ACC112 (cell line): ENCODE measurements around the gene ARRB1.
"Not testable (repeated sequence)": the region's sequence is repeated elsewhere in the genome, so short reads cannot be mapped to it uniquely, and the experiment has no call there.

Experiments
- H2AFZ ChIP-seq: fragments of 200-600 bp; sonication (generic); one replicate; pipeline ENCODE4 v1.6.0; 2017; ENCODE audit warnings: antibody characterized with exemption, low read length; ENCODE audit not compliant: unreplicated experiment
- H3K27ac ChIP-seq: fragments of 200-600 bp; sonication (generic); 2 replicates; pipeline ENCODE4 v1.5.1; 2014; ENCODE audit warnings: low read depth, mild to moderate bottlenecking, antibody characterized with exemption, low read length, moderate library complexity
- H3K27me3 ChIP-seq: fragments of 200-600 bp; sonication (generic); 2 replicates; pipeline ENCODE4 v1.6.1; 2014; ENCODE audit warnings: mild to moderate bottlenecking, antibody characterized with exemption, low read length, moderate library complexity, mixed read lengths; ENCODE audit not compliant: insufficient read depth
- H3K36me3 ChIP-seq: fragments of 200-600 bp; sonication (generic); 2 replicates; pipeline ENCODE4 v1.6.1; 2016; ENCODE audit warnings: mild to moderate bottlenecking, antibody characterized with exemption, low read length, moderate library complexity, mixed read lengths; ENCODE audit not compliant: insufficient read depth
- H3K4me1 ChIP-seq: fragments of 200-600 bp; sonication (generic); one replicate; pipeline ENCODE4 v1.6.1; 2016; ENCODE audit warnings: low read length, mixed read lengths; ENCODE audit not compliant: insufficient read depth, unreplicated experiment, control insufficient read depth
- H3K4me3 ChIP-seq: fragments of 200-600 bp; sonication (generic); 2 replicates; pipeline ENCODE4 v1.5.1; 2014; ENCODE audit warnings: mild to moderate bottlenecking, low read depth, low read length
- H3K79me2 ChIP-seq: fragments of 200-600 bp; sonication (generic); one replicate; pipeline ENCODE4 v1.6.0; 2016; ENCODE audit warnings: low read length; ENCODE audit not compliant: control insufficient read depth, unreplicated experiment, insufficient read depth

ARRB1 gene

DNA sequence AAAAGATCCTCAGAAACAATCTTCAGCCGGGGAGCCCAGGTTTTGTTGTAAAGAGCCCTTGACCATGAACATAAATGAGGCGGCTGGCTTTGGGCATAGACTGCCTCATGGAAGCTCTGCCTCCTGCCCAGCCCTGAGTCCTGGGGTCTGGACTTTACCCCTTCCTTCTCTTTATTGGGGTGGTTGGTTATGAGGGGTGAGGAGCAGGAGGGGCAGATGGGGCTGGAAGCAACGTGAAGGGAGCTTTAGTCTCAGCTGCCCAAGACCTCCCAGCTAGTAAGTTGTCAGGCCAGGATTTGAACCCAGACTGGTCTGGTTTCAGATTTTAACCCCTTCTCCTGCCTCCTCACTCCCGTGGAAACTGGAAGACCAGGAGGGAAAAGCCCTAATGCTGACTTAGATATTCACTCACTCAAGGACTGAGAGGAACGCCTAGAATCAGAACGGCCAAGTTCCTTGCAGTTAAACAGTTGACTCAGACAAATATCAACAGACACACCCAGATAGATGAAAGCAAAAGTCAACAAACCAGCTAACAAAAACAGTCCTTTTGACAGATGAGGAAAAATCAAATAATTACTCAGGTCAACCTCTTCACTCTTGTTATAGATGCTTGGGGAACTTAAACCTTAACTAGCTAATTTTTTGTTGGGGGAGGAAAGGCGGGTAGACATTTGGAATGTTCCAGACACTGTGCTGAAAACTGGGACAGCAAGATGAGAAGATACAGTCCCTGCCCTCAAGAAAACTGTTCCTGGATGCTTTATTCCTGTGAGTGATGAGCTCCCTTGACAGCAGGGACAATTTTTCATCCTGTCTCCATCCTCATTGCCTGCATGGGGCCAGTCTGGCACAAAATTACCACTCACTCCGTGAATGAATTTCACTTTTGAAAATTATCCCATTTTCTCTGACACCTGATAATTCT, 20.8 kb upstream of the ARRB1 start:
- Histone ChIP-seq H3K4me1 (peaks cover 13% of the 10 kb centered on the region), H3K27ac (no peak overlapping the region)

DNA sequence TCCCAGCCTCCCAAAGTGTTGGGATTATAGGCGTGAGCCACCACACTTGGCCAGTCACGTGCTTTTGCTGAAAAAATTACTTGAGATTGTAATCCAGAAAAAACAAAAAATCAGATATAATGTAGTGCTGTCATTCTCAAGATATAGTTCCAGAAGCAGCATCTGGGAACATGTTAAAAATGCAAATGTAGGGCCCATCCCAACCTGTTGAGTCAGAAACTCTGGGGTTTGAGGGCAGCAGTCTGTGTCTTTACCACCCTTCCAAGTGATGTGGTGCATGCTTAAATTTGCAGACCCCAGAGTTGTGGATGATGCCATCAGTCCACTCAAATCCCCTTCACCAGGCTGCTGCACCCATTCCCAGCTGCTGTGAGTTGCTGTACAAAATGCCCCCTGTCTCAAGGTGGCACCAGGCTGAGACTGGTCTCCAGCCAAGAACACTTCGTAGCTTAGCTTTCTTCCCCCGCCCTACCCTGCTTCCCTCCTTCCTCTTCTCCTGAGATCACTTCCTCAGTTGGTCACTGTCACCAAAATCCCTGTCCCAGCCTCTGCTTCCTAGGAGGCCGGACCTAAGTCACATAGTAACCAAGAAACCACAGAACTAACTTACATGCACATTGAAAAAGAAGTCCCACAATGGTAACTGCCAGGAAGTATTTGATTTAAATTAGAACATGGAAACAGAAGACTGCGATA, 18.2 kb upstream of the ARRB1 start:
- no peak overlapping the region for H2AFZ ChIP-seq

More for the DNA sequence above, 20.8 kb upstream of the ARRB1 start:
- H3K36me3 ChIP-seq, result no peaks in the 10 kb centered on the region
- no peaks in the 10 kb centered on the region for H3K79me2 ChIP-seq
- peak overlapping the region; percentile 81 for H2AFZ ChIP-seq
- 0 out of 2 replicates have a peak overlapping the region, but pooled peaks have one; percentile 2 for H3K4me3 ChIP-seq
- no peaks in the 10 kb centered on the region for H3K27me3 ChIP-seq

DNA sequence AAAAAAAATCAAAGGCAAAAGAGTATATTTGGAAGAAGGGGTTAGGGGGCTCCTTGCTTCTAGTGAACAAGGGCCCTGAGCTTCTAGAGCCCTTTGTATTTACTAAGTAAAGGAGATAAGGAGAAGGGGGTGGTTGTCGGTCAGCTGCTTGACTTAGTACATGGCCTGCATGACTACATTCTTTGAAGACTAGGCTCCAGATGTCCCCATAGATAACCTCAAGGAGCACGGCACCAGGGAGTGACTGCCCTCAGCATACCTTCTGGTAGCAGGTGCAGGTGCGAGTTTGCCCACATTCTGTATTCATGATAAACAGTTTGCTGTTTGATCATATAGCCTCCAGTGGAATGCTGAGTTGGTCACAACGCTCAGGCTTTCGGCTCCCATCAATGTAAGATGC, 15.4 kb upstream of the ARRB1 start:
- not testable (repeated sequence) for H3K4me3 ChIP-seq, H3K79me2 ChIP-seq, H3K27me3 ChIP-seq, H2AFZ ChIP-seq, H3K27ac ChIP-seq, H3K36me3 ChIP-seq, H3K4me1 ChIP-seq

More for the DNA sequence above, 18.2 kb upstream of the ARRB1 start:
- no peak overlapping the region for H3K4me3 ChIP-seq
- H3K27me3 ChIP-seq, result no peaks in the 10 kb centered on the region
- peaks cover 20% of the 10 kb centered on the region for H3K4me1 ChIP-seq
- no peak overlapping the region for H3K27ac ChIP-seq
- no peaks in the 10 kb centered on the region for H3K36me3 ChIP-seq
- no peaks in the 10 kb centered on the region for H3K79me2 ChIP-seq

DNA sequence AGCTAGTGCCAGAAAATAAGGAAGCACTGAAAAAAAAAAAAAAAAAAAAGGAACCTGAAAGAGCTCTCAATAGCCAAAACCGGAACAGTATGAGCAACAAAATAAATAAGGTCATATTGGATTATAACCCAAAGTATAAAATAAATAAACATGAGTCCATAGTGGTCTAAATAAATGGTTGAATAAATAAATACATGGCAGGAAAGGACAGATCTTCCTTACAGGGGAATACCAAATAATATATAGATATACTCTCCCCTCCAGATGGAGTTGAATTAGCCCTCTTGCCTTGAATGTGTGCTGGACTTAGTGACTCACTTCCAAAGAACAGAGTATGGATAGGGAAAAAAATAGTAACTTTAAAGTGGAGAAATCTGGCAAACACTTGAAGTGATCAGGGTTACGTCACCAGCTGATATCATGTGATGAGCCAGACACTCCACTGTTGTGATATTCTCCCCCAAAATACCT, 14.3 kb upstream of the ARRB1 start:
- Histone ChIP-seq H3K79me2 (no peaks in the 10 kb centered on the region), H3K27me3 (no peaks in the 10 kb centered on the region), H3K36me3 (no peaks in the 10 kb centered on the region), H3K27ac (no peak overlapping the region), H3K4me3 (no peak overlapping the region), H3K4me1 (peaks cover 7% of the 10 kb centered on the region), H2AFZ (peak overlapping the region; percentile 11)

DNA sequence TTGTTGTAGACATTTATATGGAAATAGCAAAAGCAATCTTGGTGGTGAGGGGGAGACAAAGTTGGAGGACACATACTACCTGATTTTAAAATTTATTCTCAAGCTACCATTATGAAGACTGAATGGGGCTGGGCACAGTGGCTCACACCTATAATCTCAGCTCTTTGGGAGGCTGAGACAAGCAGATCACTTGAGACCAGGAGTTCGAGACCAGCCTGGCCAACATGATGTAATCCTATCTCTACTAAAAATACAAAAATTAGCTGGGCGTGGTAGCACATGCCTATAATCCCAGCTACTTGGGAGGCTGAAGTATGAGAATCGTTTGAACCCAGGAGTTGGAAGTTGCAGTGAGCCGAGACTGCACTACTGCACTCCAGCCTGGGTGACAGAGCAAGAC, 10.8 kb upstream of the ARRB1 start:
- H3K36me3 ChIP-seq, H2AFZ ChIP-seq, H3K27me3 ChIP-seq, H3K4me1 ChIP-seq, H3K27ac ChIP-seq, H3K79me2 ChIP-seq, H3K4me3 ChIP-seq: not testable (repeated sequence)

DNA sequence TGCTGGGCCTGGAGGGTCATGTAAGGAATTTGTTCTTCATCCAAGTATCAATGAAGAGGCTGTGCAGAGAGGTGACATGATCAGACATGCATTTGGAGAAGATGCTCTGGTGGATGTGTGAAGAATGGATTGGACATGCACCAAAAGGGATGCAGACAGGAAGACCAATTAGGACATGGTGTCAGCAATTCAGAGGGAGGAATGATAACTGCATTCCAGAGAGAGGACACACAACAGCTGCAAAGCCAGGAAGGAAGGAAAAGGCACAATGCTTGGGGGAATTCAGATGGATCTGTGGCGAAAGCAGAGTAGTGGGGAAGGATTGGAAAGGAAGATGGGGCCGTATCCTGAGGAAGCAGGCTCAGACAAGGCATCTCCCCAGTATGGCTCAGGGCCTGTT, 5.2 kb upstream of the ARRB1 start:
- no peak overlapping the region for H3K27ac ChIP-seq
- H2AFZ ChIP-seq, result no peak overlapping the region
- no peaks in the 10 kb centered on the region for H3K36me3 ChIP-seq
- no peaks in the 10 kb centered on the region for H3K27me3 ChIP-seq
- H3K4me1 ChIP-seq, result no peaks in the 10 kb centered on the region
- H3K4me3 ChIP-seq, result no peak overlapping the region
- no peaks in the 10 kb centered on the region for H3K79me2 ChIP-seq

DNA sequence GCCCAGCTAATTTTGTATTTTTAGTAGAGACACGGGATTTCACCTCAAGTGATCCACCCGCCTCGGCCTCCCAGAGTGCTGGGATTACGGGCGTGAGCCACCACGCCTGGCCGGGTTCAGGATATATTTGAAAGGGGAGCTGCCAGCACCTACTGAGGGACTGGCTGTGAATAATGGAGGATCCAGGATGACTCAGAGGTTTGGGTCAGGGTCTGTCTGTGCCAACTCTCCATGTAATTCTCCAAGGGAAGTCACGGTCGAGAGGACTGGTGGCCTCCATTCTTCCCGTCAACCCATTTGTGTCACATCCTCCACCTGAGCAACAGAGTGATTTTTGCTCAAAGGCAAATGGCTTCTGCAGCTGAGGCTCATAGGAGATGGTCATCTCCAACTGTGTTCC, 3.6 kb upstream of the ARRB1 start:
- no peaks in the 10 kb centered on the region for H3K27me3 ChIP-seq
- H2AFZ ChIP-seq, result no peak overlapping the region
- H3K36me3 ChIP-seq, result no peaks in the 10 kb centered on the region
- H3K4me3 ChIP-seq, result no peak overlapping the region
- peaks cover 11% of the 10 kb centered on the region for H3K4me1 ChIP-seq
- H3K27ac ChIP-seq, result no peak overlapping the region
- H3K79me2 ChIP-seq, result no peaks in the 10 kb centered on the region

DNA sequence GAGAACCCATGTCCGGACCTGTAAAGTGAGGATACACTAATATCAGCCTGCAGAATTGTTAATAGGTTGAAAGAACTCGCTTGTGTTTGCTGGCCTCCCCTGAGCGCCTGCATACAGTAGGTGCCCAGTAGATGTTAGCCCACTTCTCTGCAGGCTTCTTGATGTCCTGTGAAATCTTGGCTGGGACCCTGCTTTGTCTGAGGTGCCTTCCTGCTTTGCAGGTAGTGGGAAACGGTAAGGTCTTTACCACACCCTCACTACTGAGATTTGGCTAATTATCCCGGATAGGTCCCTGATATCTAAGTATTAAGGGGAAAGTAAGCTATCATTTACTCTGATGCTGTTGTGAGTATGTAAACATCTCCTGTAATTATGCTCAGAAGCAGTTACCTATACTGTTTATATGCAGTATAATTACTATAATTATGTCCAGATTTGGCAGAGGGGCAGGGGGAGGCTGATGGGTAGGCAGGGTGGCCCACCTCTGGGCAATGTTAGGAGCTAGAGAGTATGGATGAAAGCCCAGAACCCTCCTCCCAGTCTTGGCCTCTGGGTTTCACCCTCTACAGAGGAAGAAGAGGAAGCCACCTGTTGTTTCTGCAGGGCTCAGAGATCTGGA, 1.2 kb upstream of the ARRB1 start:
- Histone ChIP-seq H3K79me2 (no peaks in the 10 kb centered on the region), H3K27ac (no peak overlapping the region), H3K4me1 (peaks cover 24% of the 10 kb centered on the region), H3K36me3 (no peaks in the 10 kb centered on the region), H2AFZ (no peak overlapping the region), H3K4me3 (peak overlapping the region; percentile 93), H3K27me3 (no peaks in the 10 kb centered on the region)

DNA sequence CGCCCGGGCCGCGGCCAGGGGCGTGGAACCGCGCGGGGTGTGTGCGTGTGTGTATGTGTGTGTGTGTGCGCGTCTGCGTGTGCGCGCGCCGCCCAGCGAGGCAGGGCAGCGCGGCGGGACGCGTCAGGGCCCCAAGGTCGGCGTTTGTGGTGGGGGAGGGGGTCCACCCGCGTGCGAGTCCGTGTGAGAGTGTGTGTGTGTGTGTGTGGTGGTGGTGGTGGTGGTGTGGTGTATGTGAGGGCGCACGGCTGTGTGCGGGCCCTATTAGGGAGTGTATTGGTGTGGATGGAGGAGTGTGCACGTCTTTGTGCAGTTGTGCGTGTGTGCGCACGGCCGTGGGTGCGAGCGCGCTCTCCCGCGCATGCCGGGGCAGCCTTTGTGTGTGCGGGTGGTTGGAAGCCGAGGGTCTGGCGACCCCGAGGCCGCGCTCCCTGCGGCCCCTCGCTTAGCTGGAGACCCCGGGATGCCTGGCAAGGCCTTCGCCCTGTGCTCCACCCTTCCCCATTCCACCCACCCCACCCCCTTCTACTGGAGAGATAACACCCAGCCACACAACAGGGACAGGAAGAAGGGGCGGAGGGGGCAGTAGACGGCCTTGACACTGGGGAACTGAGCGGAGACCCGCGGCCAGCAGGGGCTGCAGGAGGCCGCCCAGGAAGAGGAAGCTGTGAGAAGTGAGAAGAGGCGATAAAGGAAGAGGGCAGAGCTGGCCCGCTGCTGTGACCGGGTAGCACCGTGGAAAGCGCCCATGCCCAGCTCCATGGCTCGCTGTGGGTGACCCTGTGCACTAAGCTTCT, 528 bp upstream of the ARRB1 start:
- Histone ChIP-seq H3K27me3 (no peaks in the 10 kb centered on the region), H2AFZ (peak overlapping the region; percentile 94), H3K79me2 (no peaks in the 10 kb centered on the region), H3K27ac (no peak overlapping the region), H3K4me3 (peak overlapping the region; percentile 93), H3K4me1 (peaks cover 32% of the 10 kb centered on the region), H3K36me3 (no peaks in the 10 kb centered on the region)
